Measurements from ENCODE around the gene PTHLH. TPM values are rescaled to one million over a fixed set of nuclear protein-coding genes. Genes with fewer than 3 reads are reported as not detected.

PTHLH gene
- total RNA-seq, 1 experiment from 2014 or later = 1.6 TPM

GRCh38 chr12:27969624-27970400 lies 2.7 kb downstream of the PTHLH start:
- Histone ChIP-seq H3K27ac (peak overlapping the region; percentile 33), H3K36me3 (ENCODE audit: low read depth) (no peaks in the 10 kb centered on the region), H3K9me2 (ENCODE audit: insufficient read depth) (no peaks in the 10 kb centered on the region), H3K27me3 (ENCODE audit: insufficient read depth, low read depth) (no peaks in the 10 kb centered on the region), H3K79me2 (ENCODE audit: low read depth) (no peaks in the 10 kb centered on the region), H3K4me3 (peak overlapping the region; percentile 65), H4K20me1 (ENCODE audit: insufficient read depth) (no peaks in the 10 kb centered on the region), H3K9me3 (ENCODE audit: insufficient read depth, low read depth) (no peaks in the 10 kb centered on the region; the same call in 1 of the 2 replicates), H2AFZ (peak overlapping the region; percentile 89), H3K4me1 (replicated peaks; ENCODE audit: insufficient read depth) (peaks cover 42% of the 10 kb centered on the region), H3K4me2 (peak overlapping the region; percentile 81), H3F3A (ENCODE audit: insufficient read depth, low read depth) (peaks cover 12% of the 10 kb centered on the region)
- CTCF ChIA-PET = interaction anchor here (0.6 to 1.0 kb wide), 6 partner anchors 21 to 799 kb away, joined by 3 to 5 read pairs (median 4); no protein-coding TSS in a partner anchor
- TF ChIP-seq CTCF (conservative IDR thresholded peaks at IDR 0.05) = no peak; the same call in 1 of the 2 replicates
- TF ChIP-seq EZH2 (IDR thresholded peaks at IDR 0.05; ENCODE audit: low read depth) = no peak
- POLR2A ChIA-PET (ENCODE audit: unreplicated experiment) = interaction anchor here (0.6 to 0.8 kb wide), 5 partner anchors 12 to 139 kb away, joined by 3 to 9 read pairs (median 5); no protein-coding TSS in a partner anchor
- DNase-seq = peak; percentile 74 to 89
- intact Hi-C loops (cut with micrococcal nuclease; ENCODE audit: unreplicated experiment) = loop anchor here (1.0 to 10.0 kb wide), 6 partner anchors 162 to 905 kb away; partner anchors contain the start of genes CCDC91, KLHL42 and MANSC4
- no TSS peak for BruUV-seq (replicated peaks)

- ChIA-PET CTCF (interaction anchor here (0.7 to 1.0 kb wide), 3 partner anchors 28 to 800 kb away, joined by 3 to 4 read pairs (median 3); no protein-coding TSS in a partner anchor), POLR2A (ENCODE audit: unreplicated experiment) (interaction anchor here (0.5 to 0.7 kb wide), 2 partner anchors 11 to 319 kb away, joined by 3 to 5 read pairs; no protein-coding TSS in a partner anchor)
- H3K36me3 ChIP-seq (ENCODE audit: low read depth) = no peaks in the 10 kb centered on the region
- no peaks in the 10 kb centered on the region for H3K27me3 ChIP-seq (ENCODE audit: insufficient read depth, low read depth)
- H3K4me3 ChIP-seq = peak overlapping the region; percentile 65
- DNase-seq = peak in 1 of 2 experiments; percentile 29
- H3K27ac ChIP-seq = 0 out of 2 replicates have a peak overlapping the region, but pooled peaks have one; percentile 33
- TF ChIP-seq CTCF (conservative IDR thresholded peaks at IDR 0.05) = no peak
- no peak for TF ChIP-seq EZH2 (IDR thresholded peaks at IDR 0.05; ENCODE audit: low read depth)
- H3K4me2 ChIP-seq = peak overlapping the region; percentile 81
- H3K79me2 ChIP-seq (ENCODE audit: low read depth) = no peaks in the 10 kb centered on the region
- H3K4me1 ChIP-seq (replicated peaks; ENCODE audit: insufficient read depth) = peaks cover 42% of the 10 kb centered on the region
- intact Hi-C loops (cut with micrococcal nuclease; ENCODE audit: unreplicated experiment) = loop anchor here (1.0 to 10.0 kb wide), 6 partner anchors 163 to 906 kb away; partner anchors contain the start of genes CCDC91, KLHL42 and MANSC4
- H3K9me2 ChIP-seq (ENCODE audit: insufficient read depth) = no peaks in the 10 kb centered on the region
- no peaks in the 10 kb centered on the region for H4K20me1 ChIP-seq (ENCODE audit: insufficient read depth)
- BruUV-seq (replicated peaks) = TSS peak; percentile 39
- H2AFZ ChIP-seq = peak overlapping the region; percentile 89
- peaks cover 12% of the 10 kb centered on the region for H3F3A ChIP-seq (ENCODE audit: insufficient read depth, low read depth)
- no peaks in the 10 kb centered on the region; the same call in 1 of the 2 replicates for H3K9me3 ChIP-seq (ENCODE audit: insufficient read depth, low read depth)
Measured at GRCh38 chr12:27968972-27969623, 3.4 kb downstream of the PTHLH start.

- BruUV-seq (replicated peaks) = no TSS peak
- no peaks in the 10 kb centered on the region for H3K9me2 ChIP-seq (ENCODE audit: insufficient read depth)
- H3K27me3 ChIP-seq (ENCODE audit: insufficient read depth, low read depth) = no peaks in the 10 kb centered on the region
- H3K79me2 ChIP-seq (ENCODE audit: low read depth) = no peaks in the 10 kb centered on the region
- intact Hi-C loops (cut with micrococcal nuclease; ENCODE audit: unreplicated experiment) = loop anchor here (2.0 to 10.0 kb wide), 5 partner anchors 165 to 907 kb away; partner anchors contain the start of genes CCDC91, KLHL42 and MANSC4
- H3K9me3 ChIP-seq (ENCODE audit: insufficient read depth, low read depth) = no peaks in the 10 kb centered on the region; the same call in 1 of the 2 replicates
- H3K36me3 ChIP-seq (ENCODE audit: low read depth) = no peaks in the 10 kb centered on the region
- CTCF ChIA-PET = no interaction called here
- H3K4me2 ChIP-seq = peak overlapping the region; percentile 81
- peaks cover 12% of the 10 kb centered on the region for H3F3A ChIP-seq (ENCODE audit: insufficient read depth, low read depth)
- H2AFZ ChIP-seq = no peak overlapping the region
- no peak for DNase-seq
- no peaks in the 10 kb centered on the region for H4K20me1 ChIP-seq (ENCODE audit: insufficient read depth)
- POLR2A ChIA-PET (ENCODE audit: unreplicated experiment) = no interaction called here
- H3K27ac ChIP-seq = peak overlapping the region; percentile 60
- H3K4me1 ChIP-seq (replicated peaks; ENCODE audit: insufficient read depth) = peaks cover 42% of the 10 kb centered on the region
- TF ChIP-seq EZH2 (IDR thresholded peaks at IDR 0.05; ENCODE audit: low read depth) (no peak), CTCF (conservative IDR thresholded peaks at IDR 0.05) (no peak)
- H3K4me3 ChIP-seq = no peak overlapping the region
Measured at GRCh38 chr12:27967551-27968054, 4.9 kb downstream of the PTHLH start.
